ENCODE data around the gene SCP2. TPM values are rescaled to one million over a fixed set of nuclear protein-coding genes. Genes with fewer than 3 reads are reported as not detected.

Gene SCP2
- total and polyA plus RNA-seq, 4 donors, result 85.6 to 157 (median 128) TPM

DNA sequence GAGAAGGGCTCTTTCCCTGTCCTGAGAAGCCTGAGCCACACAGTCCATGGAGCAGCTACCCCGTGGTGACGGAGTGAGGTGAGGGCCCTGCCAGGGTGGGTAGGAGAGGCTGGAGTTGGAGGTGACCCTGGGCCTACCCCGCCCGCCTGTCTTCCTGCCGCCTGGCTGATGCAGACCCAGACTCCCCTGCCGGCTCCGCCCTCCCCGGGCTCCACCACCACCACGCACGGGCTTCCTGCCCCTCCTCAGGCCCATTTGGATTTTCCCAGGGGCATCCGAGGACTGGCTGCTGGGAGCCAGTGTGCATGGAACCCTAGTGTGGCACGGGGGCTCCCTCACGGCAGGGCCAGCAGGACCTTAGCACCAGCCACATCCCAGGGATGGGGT lies 167.4 kb downstream of the SCP2 start:
- TF ChIP-seq, protein P1, sequence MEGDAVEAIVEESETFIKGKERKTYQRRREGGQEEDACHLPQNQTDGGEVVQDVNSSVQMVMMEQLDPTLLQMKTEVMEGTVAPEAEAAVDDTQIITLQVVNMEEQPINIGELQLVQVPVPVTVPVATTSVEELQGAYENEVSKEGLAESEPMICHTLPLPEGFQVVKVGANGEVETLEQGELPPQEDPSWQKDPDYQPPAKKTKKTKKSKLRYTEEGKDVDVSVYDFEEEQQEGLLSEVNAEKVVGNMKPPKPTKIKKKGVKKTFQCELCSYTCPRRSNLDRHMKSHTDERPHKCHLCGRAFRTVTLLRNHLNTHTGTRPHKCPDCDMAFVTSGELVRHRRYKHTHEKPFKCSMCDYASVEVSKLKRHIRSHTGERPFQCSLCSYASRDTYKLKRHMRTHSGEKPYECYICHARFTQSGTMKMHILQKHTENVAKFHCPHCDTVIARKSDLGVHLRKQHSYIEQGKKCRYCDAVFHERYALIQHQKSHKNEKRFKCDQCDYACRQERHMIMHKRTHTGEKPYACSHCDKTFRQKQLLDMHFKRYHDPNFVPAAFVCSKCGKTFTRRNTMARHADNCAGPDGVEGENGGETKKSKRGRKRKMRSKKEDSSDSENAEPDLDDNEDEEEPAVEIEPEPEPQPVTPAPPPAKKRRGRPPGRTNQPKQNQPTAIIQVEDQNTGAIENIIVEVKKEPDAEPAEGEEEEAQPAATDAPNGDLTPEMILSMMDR (IDR thresholded peaks at IDR 0.05; ENCODE audit: control extremely low read depth, extremely low read depth), result no peak
- ATAC-seq (ENCODE audit: insufficient read depth, low FRiP score) (no peak), DNase-seq (no peak)
- Histone ChIP-seq H3K36me3 (ENCODE audit: control insufficient read depth in 4 of 4, insufficient read depth in 4 of 4, low read length in 4 of 4) (no peaks in the 10 kb centered on the region), H3K4me1 (ENCODE audit: control insufficient read depth in 5 of 5, insufficient read depth in 5 of 5, low read length in 5 of 5) (peaks cover 0 to 7% (median 0%) of the 10 kb centered on the region in 5 donors), H3K27me3 (ENCODE audit: control insufficient read depth in 3 of 3, insufficient read depth in 3 of 3, low read length in 2 of 3) (no peaks in the 10 kb centered on the region), H3K9ac (ENCODE audit: insufficient read depth in 1 of 2, low read length in 2 of 2) (no peak overlapping the region), H3K9me3 (ENCODE audit: control insufficient read depth in 4 of 4, insufficient read depth in 3 of 4, low read length in 3 of 4) (peaks cover 0 to 4% (median under 1%) of the 10 kb centered on the region in 4 donors), H3K4me3 (no peak overlapping the region), H3K27ac (ENCODE audit: low read depth in 1 of 2, low read length in 1 of 2) (no peak overlapping the region)
- WGBS, 2 donors, result 71 to 76% methylated on average over 13 of the region's 13 CpGs

Small RNAs within 50 kb of the gene (small RNA-seq; reads per million reads assigned to genes)
- gene AC099677.1 (ENCODE audit: low replicate concordance) (not detected), gene AC099677.2 (ENCODE audit: low replicate concordance) (not detected), gene HIGD1AP11 (ENCODE audit: low replicate concordance) (not detected), gene MIR1273F (ENCODE audit: low replicate concordance) (not detected), gene MIR1273G (ENCODE audit: low replicate concordance) (not detected), gene MIR5095 (ENCODE audit: low replicate concordance) (not detected)

Other genes with a start within 250 kb of the SCP2 start
- gene COA7, start 228.9 kb upstream of the SCP2 start, total RNA-seq, result 10 to 100 TPM in 1 of 2 donors, 1 to 10 TPM in 1; 4.8 to 20.4 TPM
- 10 to 100 TPM in 1 of 2 donors, 1 to 10 TPM in 1; 4.9 to 12.1 TPM for gene COA7, start 228.9 kb upstream of the SCP2 start, polyA plus RNA-seq
- 10 to 100 TPM; 26.8 to 39.0 TPM for gene ZYG11B, start 200.8 kb upstream of the SCP2 start, total RNA-seq
- 1 to 10 TPM; 5.7 to 6.9 TPM for gene ZYG11B, start 200.8 kb upstream of the SCP2 start, polyA plus RNA-seq
- under 1 TPM; 0.15 to 0.20 TPM for gene ZYG11A, start 84.5 kb upstream of the SCP2 start, total RNA-seq
- gene ZYG11A, start 84.5 kb upstream of the SCP2 start, polyA plus RNA-seq, result under 1 TPM in 1 of 2 donors, not detected in 1; 0.01 TPM
- 10 to 100 TPM; 81.3 to 98.8 TPM for gene ECHDC2, start 5.5 kb upstream of the SCP2 start, total RNA-seq
- 10 to 100 TPM; 26.5 to 93.5 TPM for gene ECHDC2, start 5.5 kb upstream of the SCP2 start, polyA plus RNA-seq
- 10 to 100 TPM; 12.9 to 40.9 TPM for gene PODN, start 134.9 kb downstream of the SCP2 start, total RNA-seq
- gene PODN, start 134.9 kb downstream of the SCP2 start, polyA plus RNA-seq, result 10 to 100 TPM; 16.4 to 27.0 TPM
- under 1 TPM; 0.14 to 0.61 TPM for gene SLC1A7, start 215.4 kb downstream of the SCP2 start, total RNA-seq
- under 1 TPM; 0.14 to 0.81 TPM for gene SLC1A7, start 215.4 kb downstream of the SCP2 start, polyA plus RNA-seq